HG03378 (cell line): ENCODE data around the gene LCE3A.

ENCODE experiments used
- ATAC-seq: cut with Tn5 transposase; IDR thresholded peaks from one replicate; pipeline ENCODE4 v1.9.1; 2021; ENCODE audit warnings: mild to moderate bottlenecking, moderate library complexity; ENCODE audit not compliant: unreplicated experiment

LCE3A gene

GRCh38 chr1:152577168-152577567 is 45.7 kb downstream of the LCE3A start:
- no peak for ATAC-seq
